Nephron progenitor cell (in vitro differentiated cells): ENCODE measurements around the gene CCND2.

Source experiments
- DNase-seq: peaks from one replicate; pipeline ENCODE4 v3.0.0; 2021
- H3K27ac Mint-ChIP-seq: 2 replicates; pipeline ENCODE4 v1.8.0; 2021; ENCODE audit warnings: mild to moderate bottlenecking, moderate library complexity, mixed read lengths
- H3K27me3 Mint-ChIP-seq: 2 replicates; pipeline ENCODE4 v1.8.0; 2021; ENCODE audit warnings: mild to moderate bottlenecking, low read depth, mixed read lengths; ENCODE audit not compliant: poor library complexity
- H3K36me3 Mint-ChIP-seq: 2 replicates; pipeline ENCODE4 v1.8.0; 2021; ENCODE audit warnings: low read depth, mixed read lengths
- H3K4me1 Mint-ChIP-seq: 2 replicates; pipeline ENCODE4 v1.8.0; 2021; ENCODE audit warnings: mixed read lengths
- H3K4me3 Mint-ChIP-seq: 2 replicates; pipeline ENCODE4 v1.8.0; 2021; ENCODE audit warnings: mild to moderate bottlenecking, moderate library complexity, mixed read lengths
- H3K9me3 Mint-ChIP-seq: 2 replicates; pipeline ENCODE4 v1.8.0; 2021; ENCODE audit warnings: mild to moderate bottlenecking, moderate library complexity, mixed read lengths
- CTCF ChIP-seq: fragments of 200-600 bp; sonication (generic); IDR thresholded peaks from 2 replicates; pipeline ENCODE4 v1.5.0; 2021; ENCODE audit warnings: antibody characterized with exemption

CCND2 gene

GRCh38 chr12:4268329-4269181, 5.0 kb upstream of the CCND2 start:
- Mint-ChIP-seq H3K27me3 (peaks cover 7% of the 10 kb centered on the region), H3K27ac (peak overlapping the region; percentile 85), H3K4me3 (peak overlapping the region; percentile 95), H3K36me3 (no peaks in the 10 kb centered on the region), H3K4me1 (peaks cover 57% of the 10 kb centered on the region), H3K9me3 (no peaks in the 10 kb centered on the region)
- peak; percentile 30 for DNase-seq
- no peak for TF ChIP-seq CTCF

GRCh38 chr12:4269279-4269991, 4.1 kb upstream of the CCND2 start:
- Mint-ChIP-seq H3K27ac (peak overlapping the region; percentile 69), H3K36me3 (no peaks in the 10 kb centered on the region), H3K27me3 (peaks cover 7% of the 10 kb centered on the region), H3K4me3 (peak overlapping the region; percentile 95), H3K9me3 (no peaks in the 10 kb centered on the region), H3K4me1 (peaks cover 52% of the 10 kb centered on the region)
- peak; percentile 87 for DNase-seq
- no peak for TF ChIP-seq CTCF

- peak overlapping the region; percentile 99 for H3K27ac Mint-ChIP-seq
- peak overlapping the region; percentile 95 for H3K4me3 Mint-ChIP-seq
- peaks cover 7% of the 10 kb centered on the region for H3K27me3 Mint-ChIP-seq
- no peak for DNase-seq
- no peaks in the 10 kb centered on the region for H3K9me3 Mint-ChIP-seq
- H3K4me1 Mint-ChIP-seq = peaks cover 46% of the 10 kb centered on the region
- no peak for TF ChIP-seq CTCF
- peaks cover 2% of the 10 kb centered on the region for H3K36me3 Mint-ChIP-seq
These were observed 3.3 kb upstream of the CCND2 start for GRCh38 chr12:4270016-4270830.

GRCh38 chr12:4270831-4271716, 2.5 kb upstream of the CCND2 start:
- Mint-ChIP-seq H3K27me3 (peaks cover 7% of the 10 kb centered on the region), H3K36me3 (peaks cover 11% of the 10 kb centered on the region), H3K27ac (peak overlapping the region; percentile 99), H3K9me3 (no peaks in the 10 kb centered on the region), H3K4me3 (peak overlapping the region; percentile 95), H3K4me1 (peaks cover 43% of the 10 kb centered on the region)
- no peak for TF ChIP-seq CTCF
- peak; percentile 71 for DNase-seq

GRCh38 chr12:4271717-4272423, 1.7 kb upstream of the CCND2 start:
- Mint-ChIP-seq H3K9me3 (no peaks in the 10 kb centered on the region), H3K4me1 (peaks cover 46% of the 10 kb centered on the region), H3K27me3 (peaks cover 7% of the 10 kb centered on the region), H3K4me3 (peak overlapping the region; percentile 86), H3K27ac (peak overlapping the region; percentile 99), H3K36me3 (peaks cover 18% of the 10 kb centered on the region)
- TF ChIP-seq CTCF = no peak
- DNase-seq = peak; percentile 73
